Mucosa of descending colon (tissue), 3 donors: ENCODE results near the gene KANK4. TPM values are rescaled to one million over a fixed set of nuclear protein-coding genes. Genes with fewer than 3 reads are reported as not detected.

Source experiments
- ATAC-seq: fragments of 200-7000 bp; cut with Tn5 transposase; one replicate; pipeline ENCODE4 v1.9.1; 2020; ENCODE audit warnings: mild to moderate bottlenecking, moderate library complexity
- DNase-seq, 3 donors: peaks; one replicate each; pipeline ENCODE4 v3.0.0-alpha.2; 2020
- H3K36me3 ChIP-seq: fragments of 200-600 bp; one replicate; pipeline ENCODE4 v1.8.0; 2021; ENCODE audit warnings: low read depth, mild to moderate bottlenecking
- H3K4me1 ChIP-seq: fragments of 200-600 bp; one replicate; pipeline ENCODE4 v1.8.0; 2021; ENCODE audit warnings: low read depth, mild to moderate bottlenecking
- H3K4me3 ChIP-seq: fragments of 200-600 bp; one replicate; pipeline ENCODE4 v1.8.0; 2021; ENCODE audit warnings: mild to moderate bottlenecking
- H3K9me3 ChIP-seq: fragments of 200-600 bp; one replicate; pipeline ENCODE4 v1.8.0; 2021; ENCODE audit warnings: mild to moderate bottlenecking
- intact Hi-C, 2 donors: fragments of 100-400 bp; cut with DNase I in 1 of 2; cut with micrococcal nuclease in 1 of 2; formaldehyde crosslinking; loops; one replicate each; pipeline versions ENCODE4 v1.11.0 to v1.11.1; 2022; cut with DNase I, micrococcal nuclease
- total RNA-seq, 3 donors: library from RNA; stranded (reverse); fragmentation: NEBNext Ultra II Directional in 2 of 3; extraction: Animal tissue kit (Norgen Biotek cat#: 25700) in 2 of 3; gene quantifications; one replicate each; pipeline versions ENCODE4 v1.2.1 to v1.2.4, GENCODE V29; 2021 to 2023
- TF ChIP-seq, protein P1 (sequence below): fragments of 200-600 bp; IDR thresholded peaks from one replicate; pipeline ENCODE4 v1.8.0; 2022; ENCODE audit warnings: antibody characterized with exemption, mild to moderate bottlenecking
- donor health status: DM: no; HTN: no; CAD: no; lungs with moderate emphysema.
- donor health status: DM: no; HTN: no; CAD: no.
- donor health status: DM: no; HTN: yes; CAD: no.

KANK4 gene
- total RNA-seq, 3 donors from 2014 or later, result 1.6 to 2.6 (median 1.7) TPM

DNA sequence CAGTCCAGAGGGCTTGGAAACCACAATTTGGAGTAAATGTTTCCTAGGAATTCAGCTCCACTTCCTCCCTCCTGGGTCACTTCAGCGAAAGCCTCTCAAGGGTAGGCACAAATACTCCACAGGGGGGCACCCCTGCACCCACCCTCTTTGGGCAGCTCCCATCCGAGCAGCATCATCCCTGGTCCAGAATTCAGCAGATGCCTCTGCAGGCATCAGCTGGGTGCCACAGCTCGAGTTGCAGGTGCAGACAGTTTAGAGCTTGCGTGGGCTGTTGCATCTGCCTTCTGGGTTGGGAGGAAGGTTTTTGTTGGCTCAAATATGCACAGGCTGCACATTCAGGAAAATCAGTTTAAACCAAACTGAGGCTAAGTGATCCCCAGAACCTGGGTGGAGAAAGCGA lies 25.0 kb downstream of the KANK4 start:
- TF ChIP-seq, protein P1, sequence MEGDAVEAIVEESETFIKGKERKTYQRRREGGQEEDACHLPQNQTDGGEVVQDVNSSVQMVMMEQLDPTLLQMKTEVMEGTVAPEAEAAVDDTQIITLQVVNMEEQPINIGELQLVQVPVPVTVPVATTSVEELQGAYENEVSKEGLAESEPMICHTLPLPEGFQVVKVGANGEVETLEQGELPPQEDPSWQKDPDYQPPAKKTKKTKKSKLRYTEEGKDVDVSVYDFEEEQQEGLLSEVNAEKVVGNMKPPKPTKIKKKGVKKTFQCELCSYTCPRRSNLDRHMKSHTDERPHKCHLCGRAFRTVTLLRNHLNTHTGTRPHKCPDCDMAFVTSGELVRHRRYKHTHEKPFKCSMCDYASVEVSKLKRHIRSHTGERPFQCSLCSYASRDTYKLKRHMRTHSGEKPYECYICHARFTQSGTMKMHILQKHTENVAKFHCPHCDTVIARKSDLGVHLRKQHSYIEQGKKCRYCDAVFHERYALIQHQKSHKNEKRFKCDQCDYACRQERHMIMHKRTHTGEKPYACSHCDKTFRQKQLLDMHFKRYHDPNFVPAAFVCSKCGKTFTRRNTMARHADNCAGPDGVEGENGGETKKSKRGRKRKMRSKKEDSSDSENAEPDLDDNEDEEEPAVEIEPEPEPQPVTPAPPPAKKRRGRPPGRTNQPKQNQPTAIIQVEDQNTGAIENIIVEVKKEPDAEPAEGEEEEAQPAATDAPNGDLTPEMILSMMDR, result no peak
- Histone ChIP-seq H3K36me3 (no peaks in the 10 kb centered on the region), H3K4me1 (no peaks in the 10 kb centered on the region), H3K9me3 (no peaks in the 10 kb centered on the region), H3K4me3 (no peak overlapping the region)
- DNase-seq (no peak), ATAC-seq (peak; percentile 44)
- intact Hi-C loops, result no loop called here

DNA sequence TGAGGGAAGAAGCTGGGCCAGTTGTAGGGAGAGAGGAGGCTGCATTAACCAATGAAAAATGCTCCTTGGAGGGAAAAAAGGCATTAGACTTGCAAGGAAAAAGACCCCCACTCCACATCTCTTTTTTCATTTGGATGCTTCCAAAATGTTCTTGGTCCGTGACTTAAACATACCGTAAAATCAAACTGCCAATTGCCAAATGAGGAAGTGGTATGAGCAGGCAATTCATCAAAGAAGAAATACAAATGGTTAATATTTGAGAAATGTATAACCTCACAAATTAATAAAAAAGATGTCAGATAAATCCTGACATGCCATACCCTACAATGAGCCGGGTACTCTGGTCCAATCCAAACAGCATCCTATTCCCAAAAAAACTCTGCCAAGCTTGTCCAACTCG lies 30.6 kb downstream of the KANK4 start:
- ATAC-seq (no peak), DNase-seq (no peak)
- Histone ChIP-seq H3K36me3 (no peaks in the 10 kb centered on the region), H3K9me3 (no peaks in the 10 kb centered on the region), H3K4me1 (peaks cover 9% of the 10 kb centered on the region), H3K4me3 (no peak overlapping the region)
- intact Hi-C loops, result no loop called here
- TF ChIP-seq, protein P1, result no peak

DNA sequence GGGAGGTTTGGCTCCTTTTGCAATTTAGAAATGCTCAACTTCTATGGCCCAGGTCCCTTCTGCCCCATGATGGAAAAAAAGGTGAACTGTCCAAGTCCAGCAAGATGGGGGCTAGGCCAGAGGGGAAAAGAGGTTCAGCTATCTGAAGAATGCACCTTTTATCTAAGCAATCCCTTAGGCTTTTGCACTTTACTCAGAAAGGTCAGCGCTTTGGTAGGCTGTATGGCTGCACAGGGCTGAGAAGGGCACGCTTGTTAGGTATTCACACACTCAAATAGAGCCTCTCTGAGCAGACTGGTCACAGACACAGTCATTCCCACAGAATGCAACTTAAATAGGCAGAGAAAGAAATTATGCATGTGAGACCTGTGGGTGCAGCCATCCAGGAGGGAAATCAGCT lies 31.0 kb downstream of the KANK4 start:
- H3K9me3 ChIP-seq, result no peaks in the 10 kb centered on the region
- TF ChIP-seq, protein P1, result no peak
- intact Hi-C loops, result no loop called here
- no peak overlapping the region for H3K4me3 ChIP-seq
- ATAC-seq (no peak), DNase-seq (no peak)
- H3K36me3 ChIP-seq, result no peaks in the 10 kb centered on the region
- H3K4me1 ChIP-seq, result peaks cover 9% of the 10 kb centered on the region

DNA sequence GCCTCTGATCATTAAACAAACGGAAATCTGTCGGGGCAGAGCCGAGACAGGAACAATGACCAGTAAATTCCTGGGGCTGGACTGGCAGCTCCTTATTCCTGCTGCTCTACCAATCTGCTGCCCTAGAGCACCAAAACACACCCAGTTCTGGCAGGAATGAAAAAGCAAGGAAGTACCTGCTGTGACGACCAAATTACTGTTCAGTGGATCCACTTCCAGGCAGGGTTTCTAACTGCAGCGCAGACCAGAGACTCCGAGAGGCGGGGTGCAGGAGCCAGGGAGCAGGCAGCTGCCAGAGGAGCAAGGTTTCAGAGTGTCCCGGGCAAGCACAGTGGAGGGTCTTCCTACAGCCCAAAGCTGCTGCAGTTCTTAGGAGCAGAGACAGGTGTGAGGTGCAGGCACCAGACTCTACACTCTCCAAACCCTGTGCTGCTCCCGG lies 32.4 kb downstream of the KANK4 start:
- ATAC-seq, result peak; percentile 89
- intact Hi-C loops, result no loop called here
- TF ChIP-seq, protein P1, result no peak
- Histone ChIP-seq H3K9me3 (no peaks in the 10 kb centered on the region), H3K36me3 (no peaks in the 10 kb centered on the region), H3K4me3 (no peak overlapping the region), H3K4me1 (peaks cover 9% of the 10 kb centered on the region)
- peak in 2 of 3 donors; percentile 33 to 38 for DNase-seq

DNA sequence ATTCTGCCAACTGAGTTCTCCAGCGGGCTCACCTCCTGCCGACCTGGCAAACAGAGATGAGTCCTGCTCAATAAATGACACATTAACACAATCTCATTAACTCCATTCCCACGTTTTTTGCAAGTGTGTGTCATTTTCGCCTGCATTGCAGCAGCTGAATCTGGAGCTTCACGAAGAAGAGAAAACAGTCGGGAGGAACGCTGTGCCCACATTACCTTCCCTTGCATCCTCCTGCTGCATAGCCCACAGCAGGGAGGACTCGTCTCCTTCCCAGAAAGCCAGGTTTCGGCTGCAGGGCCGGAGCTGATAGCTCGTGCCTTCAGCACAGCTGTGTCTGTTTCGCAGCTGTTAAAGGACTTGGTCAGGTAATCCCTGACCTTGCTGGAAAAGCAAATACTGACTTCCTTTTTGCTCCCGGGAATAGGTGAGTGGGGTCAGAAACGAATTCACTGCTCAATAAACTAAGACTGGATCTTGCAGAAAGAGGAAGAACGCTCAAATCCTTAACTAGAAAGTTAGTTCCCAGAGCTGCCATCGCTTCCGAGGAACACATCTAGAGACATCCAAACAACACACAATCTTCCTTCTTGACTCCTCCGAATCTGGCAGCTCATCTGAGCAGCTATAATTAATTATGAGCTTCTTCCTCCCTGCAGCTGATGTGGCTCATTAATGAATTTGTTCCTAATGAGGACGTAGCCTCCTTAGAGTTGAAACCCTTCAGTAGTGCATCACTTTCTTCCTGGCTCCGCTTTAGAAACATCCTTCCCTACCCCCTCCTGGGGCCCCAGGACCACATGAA lies 33.0 kb downstream of the KANK4 start:
- TF ChIP-seq, protein P1, result no peak
- Histone ChIP-seq H3K4me1 (peaks cover 9% of the 10 kb centered on the region), H3K36me3 (no peaks in the 10 kb centered on the region), H3K4me3 (no peak overlapping the region), H3K9me3 (no peaks in the 10 kb centered on the region)
- peak; percentile 55 for ATAC-seq
- intact Hi-C loops, result no loop called here
- no peak for DNase-seq
